GM19025 (cell line): ENCODE measurements around the gene ASCC1.
"Not testable (repeated sequence)": the region's sequence is repeated elsewhere in the genome, so short reads cannot be mapped to it uniquely, and the experiment has no call there.

Experiments used
- ATAC-seq: cut with Tn5 transposase; IDR thresholded peaks from one replicate; pipeline ENCODE4 v1.9.1; 2021; ENCODE audit warnings: mild to moderate bottlenecking, low read depth, moderate library complexity; ENCODE audit not compliant: unreplicated experiment

ASCC1 gene

GRCh38 chr10:72223743-72224101 is 7.6 kb upstream of the ASCC1 start:
- no peak for ATAC-seq

- no peak for ATAC-seq
These were observed 5.2 kb upstream of the ASCC1 start for GRCh38 chr10:72221278-72221677.

DNA sequence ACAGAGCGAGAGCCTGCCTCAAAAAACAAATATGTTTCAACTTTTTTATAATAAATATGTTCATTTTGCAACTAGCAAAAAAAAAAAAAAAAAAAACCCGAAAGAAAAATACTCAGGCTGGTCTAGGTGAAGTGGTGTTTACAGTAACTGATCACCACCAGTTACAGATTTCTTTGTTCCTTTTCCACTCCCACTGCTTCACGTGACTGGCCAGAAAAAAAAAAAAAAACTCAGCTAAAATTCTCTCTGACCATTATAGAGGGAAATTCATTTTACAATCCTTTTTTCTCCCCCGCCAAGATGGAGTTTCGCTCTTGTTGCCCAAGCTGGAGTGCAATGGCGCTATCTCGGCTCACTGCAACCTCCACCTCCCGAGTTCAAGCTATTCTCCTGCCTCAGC is 4.6 kb upstream of the ASCC1 start:
- no peak for ATAC-seq

- ATAC-seq: no peak
These were observed 3.2 kb upstream of the ASCC1 start for GRCh38 chr10:72219235-72219814.

- no peak for ATAC-seq
These were observed 2.6 kb upstream of the ASCC1 start for GRCh38 chr10:72218726-72219125.

GRCh38 chr10:72218325-72218724 is 2.2 kb upstream of the ASCC1 start:
- ATAC-seq: no peak

GRCh38 chr10:72211832-72212231 is 4.2 kb downstream of the ASCC1 start:
- not testable (repeated sequence) for ATAC-seq

- ATAC-seq: not testable (repeated sequence)
These were observed 4.7 kb downstream of the ASCC1 start for GRCh38 chr10:72211381-72211780.

DNA sequence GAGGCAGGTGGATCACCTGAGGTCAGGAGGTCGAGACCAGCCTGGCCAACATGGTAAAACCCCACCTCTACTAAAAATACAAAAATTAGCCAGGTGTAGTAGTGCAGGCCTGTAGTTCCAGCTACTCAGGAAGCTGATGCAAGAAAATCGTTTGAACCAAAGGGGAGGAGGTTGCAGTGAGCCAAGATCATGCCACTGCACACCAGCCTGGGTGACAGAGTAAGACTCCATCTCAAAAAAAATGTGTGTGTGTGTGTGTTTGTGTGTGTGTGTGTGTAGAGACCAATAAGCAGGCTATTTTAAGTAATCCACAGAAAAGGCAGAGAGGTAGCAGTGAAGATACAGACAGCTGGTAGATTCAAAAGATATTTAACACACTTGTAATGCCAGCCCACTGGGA is 7.5 kb downstream of the ASCC1 start:
- not testable (repeated sequence) for ATAC-seq

GRCh38 chr10:72206511-72207229 is 9.4 kb downstream of the ASCC1 start:
- ATAC-seq: no peak

GRCh38 chr10:72204724-72205123 is 11.4 kb downstream of the ASCC1 start:
- no peak for ATAC-seq

- ATAC-seq: no peak
These were observed 11.8 kb downstream of the ASCC1 start for GRCh38 chr10:72204296-72204695.

- no peak for ATAC-seq
These were observed 14.8 kb downstream of the ASCC1 start for GRCh38 chr10:72201293-72201692.

DNA sequence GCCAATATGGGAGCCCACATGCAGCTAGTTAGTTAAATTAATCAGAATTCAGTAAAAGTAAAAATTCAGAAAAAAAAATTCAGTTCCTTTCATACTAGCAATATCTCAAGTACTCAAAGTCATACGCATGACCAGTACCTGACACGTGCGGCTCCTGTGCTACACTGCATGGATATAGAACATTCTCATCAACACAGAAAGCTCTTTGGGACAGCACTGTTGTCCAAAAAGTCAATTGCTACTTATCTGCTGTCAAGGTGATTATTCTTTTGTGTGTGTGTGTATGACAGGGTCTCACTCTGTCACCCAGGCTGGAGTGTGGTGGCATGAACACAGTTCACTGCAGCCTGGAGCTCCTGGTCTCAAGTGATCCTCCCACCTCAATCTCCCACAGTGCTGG is 15.2 kb downstream of the ASCC1 start:
- ATAC-seq: no peak

DNA sequence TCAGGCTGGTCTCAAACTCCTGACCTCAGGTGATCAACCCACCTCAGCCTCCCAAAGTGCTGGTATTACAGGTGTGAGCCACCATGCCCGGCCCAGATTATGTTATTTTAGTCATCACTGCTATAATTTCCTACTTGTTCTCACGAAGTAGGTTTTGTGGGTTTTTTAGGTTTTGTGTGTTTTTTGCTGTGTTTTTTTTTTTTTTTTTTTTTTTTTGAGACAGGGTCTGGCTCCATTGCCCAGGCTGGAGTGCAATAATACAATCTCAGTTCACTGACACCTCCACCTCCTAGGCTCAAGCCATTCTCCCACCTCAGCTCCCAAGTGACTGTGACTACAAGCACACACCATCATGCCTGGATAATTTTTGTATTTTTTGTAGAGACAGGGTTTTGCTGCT is 21.1 kb downstream of the ASCC1 start:
- no peak for ATAC-seq

- no peak for ATAC-seq
These were observed 29.1 kb downstream of the ASCC1 start for GRCh38 chr10:72186982-72187330.

GRCh38 chr10:72186258-72186981 is 29.7 kb downstream of the ASCC1 start:
- no peak for ATAC-seq

- ATAC-seq: no peak
These were observed 31.9 kb downstream of the ASCC1 start for GRCh38 chr10:72184156-72184555.

DNA sequence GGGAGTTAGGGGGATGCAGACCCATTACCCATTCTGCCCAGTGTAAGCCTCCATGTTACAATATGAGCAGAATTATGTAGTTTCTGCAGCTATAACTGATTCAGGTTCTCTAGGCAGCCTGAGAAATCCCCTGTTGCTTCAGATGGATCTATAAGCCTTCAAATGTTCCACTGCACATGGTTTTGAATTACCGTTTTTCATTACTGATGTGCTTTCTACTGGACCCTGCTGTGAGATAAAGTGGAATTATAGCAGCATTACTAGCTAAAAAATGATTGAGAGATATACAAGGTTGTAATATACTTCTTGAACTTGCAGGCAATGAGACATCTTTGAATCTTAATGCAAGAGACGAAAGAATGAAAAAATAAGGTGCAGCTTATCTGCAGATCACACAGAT is 38.6 kb downstream of the ASCC1 start:
- ATAC-seq: no peak

DNA sequence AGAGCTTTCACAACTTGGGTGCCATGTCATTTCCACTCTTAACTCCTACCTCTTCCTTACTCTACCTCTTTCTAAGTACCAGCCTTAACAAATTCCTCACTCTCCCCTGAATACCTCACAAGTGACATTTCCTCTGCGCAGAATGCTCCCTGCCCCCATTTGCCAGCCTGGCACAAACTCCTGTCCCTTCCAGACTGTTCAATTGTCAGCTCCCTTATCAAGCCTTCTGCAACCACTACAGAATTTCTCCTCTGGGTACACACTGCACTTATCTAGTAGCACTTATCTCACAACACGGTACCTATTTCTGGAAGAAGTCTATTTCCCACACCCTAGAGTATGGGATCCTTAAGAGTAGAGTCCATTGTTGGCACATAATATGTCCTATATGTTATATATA is 39.4 kb downstream of the ASCC1 start:
- ATAC-seq: no peak

GRCh38 chr10:72175149-72175548 is 40.9 kb downstream of the ASCC1 start:
- ATAC-seq: no peak

DNA sequence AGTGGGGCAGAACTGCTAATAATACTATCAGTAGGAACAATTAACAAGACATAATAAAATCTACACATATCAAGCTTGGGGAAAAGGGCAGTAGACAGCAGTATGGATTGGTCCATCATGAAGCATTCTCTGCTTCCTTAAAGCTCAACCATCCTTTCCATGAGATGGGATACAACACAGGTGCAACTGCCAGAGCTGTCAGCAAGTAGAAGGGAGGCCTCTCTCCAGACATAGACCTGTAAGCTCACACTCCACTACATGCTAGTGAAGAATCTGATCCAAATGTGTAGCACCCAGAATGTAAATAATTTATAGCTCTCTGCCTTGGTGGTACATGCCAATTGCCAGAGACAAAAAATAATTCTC is 41.8 kb downstream of the ASCC1 start:
- no peak for ATAC-seq
